ENCODE data around the gene MYMK.

The MYMK gene

DNA sequence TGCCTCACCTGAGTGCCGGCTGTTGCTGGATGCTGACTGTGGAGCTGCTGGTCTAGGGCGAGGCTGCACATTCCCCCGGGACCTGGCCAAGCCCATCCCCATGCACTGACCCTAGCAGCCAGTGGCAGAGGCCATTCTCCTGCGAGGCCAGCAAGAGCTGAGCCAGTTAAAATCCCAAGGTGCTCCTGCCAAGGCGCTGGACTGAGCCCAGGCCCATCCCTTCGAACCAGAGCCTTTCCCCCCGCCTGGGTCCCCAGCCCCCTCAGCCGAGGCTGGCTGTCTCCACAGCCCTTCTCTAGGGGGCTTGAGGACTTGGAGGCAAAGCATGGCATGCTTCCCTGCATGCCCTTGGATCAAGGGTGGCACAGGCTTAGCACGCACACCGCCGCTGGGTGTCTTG lies 11.3 kb upstream of the MYMK start:
- Histone ChIP-seq H4K20me1 (ENCODE audit: insufficient read depth) (no peaks in the 10 kb centered on the region), H3K79me2 (ENCODE audit: insufficient read depth, low read depth) (no peaks in the 10 kb centered on the region), H3K4me2 (no peak overlapping the region), H3K4me3 (IDR thresholded peaks at IDR 0.05; ENCODE audit: insufficient read depth, low read depth, low read length) (no peak overlapping the region), H2AFZ (ENCODE audit: low read depth) (no peak overlapping the region), H3K27ac (no peak overlapping the region), H3K27me3 (ENCODE audit: insufficient read depth, low read depth) (peaks cover 90% of the 10 kb centered on the region), H3K9ac (no peak overlapping the region), H3K4me1 (ENCODE audit: low read depth, poor library complexity, severe bottlenecking) (no peaks in the 10 kb centered on the region), H3K36me3 (ENCODE audit: insufficient read depth) (no peaks in the 10 kb centered on the region)
- no peak for TF ChIP-seq CTCF (conservative IDR thresholded peaks at IDR 0.05; ENCODE audit: low read depth, low read length)

GRCh38 chr9:133535306-133535877 lies 10.6 kb upstream of the MYMK start:
- Histone ChIP-seq H3K27me3 (ENCODE audit: insufficient read depth, low read depth) (peaks cover 91% of the 10 kb centered on the region), H3K9ac (no peak overlapping the region), H3K79me2 (ENCODE audit: insufficient read depth, low read depth) (no peaks in the 10 kb centered on the region), H4K20me1 (ENCODE audit: insufficient read depth) (no peaks in the 10 kb centered on the region), H2AFZ (ENCODE audit: low read depth) (no peak overlapping the region), H3K4me1 (ENCODE audit: low read depth, poor library complexity, severe bottlenecking) (no peaks in the 10 kb centered on the region), H3K4me3 (IDR thresholded peaks at IDR 0.05; ENCODE audit: insufficient read depth, low read depth, low read length) (no peak overlapping the region), H3K4me2 (no peak overlapping the region), H3K27ac (no peak overlapping the region), H3K36me3 (ENCODE audit: insufficient read depth) (no peaks in the 10 kb centered on the region)
- TF ChIP-seq CTCF (conservative IDR thresholded peaks at IDR 0.05; ENCODE audit: low read depth, low read length), result no peak

GRCh38 chr9:133534346-133535291 lies 9.9 kb upstream of the MYMK start, which contains the start of gene ADAMTSL2:
Gene ADAMTSL2, plus strand, starts transcription at chr9:133534704. Its CDS starts 2,009 bp downstream, at chr9:133536713.
- H3K27me3 ChIP-seq (ENCODE audit: insufficient read depth, low read depth), result peaks cover 91% of the 10 kb centered on the region
- no peak within 1 kb of the TSS for H3K4me3 ChIP-seq (IDR thresholded peaks at IDR 0.05; ENCODE audit: insufficient read depth, low read depth, low read length)
- no peak for TF ChIP-seq CTCF (conservative IDR thresholded peaks at IDR 0.05; ENCODE audit: low read depth, low read length)
- no peak within 1 kb of the TSS for H3K4me2 ChIP-seq
- no peaks in the 10 kb centered on the region for H3K4me1 ChIP-seq (ENCODE audit: low read depth, poor library complexity, severe bottlenecking)
- no peak within 1 kb of the TSS for H2AFZ ChIP-seq (ENCODE audit: low read depth)
- H3K9ac ChIP-seq, result no peak within 1 kb of the TSS
- H3K79me2 ChIP-seq (ENCODE audit: insufficient read depth, low read depth), result no peaks in the 10 kb centered on the region
- H3K27ac ChIP-seq, result no peak within 1 kb of the TSS
- H4K20me1 ChIP-seq (ENCODE audit: insufficient read depth), result no peaks in the 10 kb centered on the region
- no peaks in the 10 kb centered on the region for H3K36me3 ChIP-seq (ENCODE audit: insufficient read depth)

DNA sequence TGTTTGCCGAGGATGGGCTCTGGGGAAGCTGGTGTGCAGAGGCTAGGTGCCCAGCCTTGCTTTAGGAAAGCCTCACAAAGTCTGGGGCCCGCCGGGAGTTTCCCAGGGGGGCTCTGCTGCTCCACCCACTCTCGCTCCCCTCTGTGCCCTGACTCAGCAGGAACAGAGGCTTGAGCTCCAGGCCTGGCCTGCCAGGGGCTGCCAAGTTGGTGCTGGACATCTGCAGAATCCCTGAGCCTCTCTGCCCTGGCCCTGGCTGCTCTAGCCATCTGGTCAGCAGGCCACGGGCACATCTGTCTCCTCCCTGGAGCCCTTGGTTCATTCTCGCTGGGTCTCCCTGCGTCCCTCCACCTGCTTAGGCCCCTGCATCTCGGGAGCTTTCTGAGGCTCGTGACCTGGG lies 9.1 kb upstream of the MYMK start:
- H4K20me1 ChIP-seq (ENCODE audit: insufficient read depth), result no peaks in the 10 kb centered on the region
- peaks cover 91% of the 10 kb centered on the region for H3K27me3 ChIP-seq (ENCODE audit: insufficient read depth, low read depth)
- no peaks in the 10 kb centered on the region for H3K79me2 ChIP-seq (ENCODE audit: insufficient read depth, low read depth)
- no peak overlapping the region for H3K9ac ChIP-seq
- H2AFZ ChIP-seq (ENCODE audit: low read depth), result no peak overlapping the region
- H3K4me3 ChIP-seq (IDR thresholded peaks at IDR 0.05; ENCODE audit: insufficient read depth, low read depth, low read length), result no peak overlapping the region
- TF ChIP-seq CTCF (conservative IDR thresholded peaks at IDR 0.05; ENCODE audit: low read depth, low read length), result no peak
- H3K36me3 ChIP-seq (ENCODE audit: insufficient read depth), result no peaks in the 10 kb centered on the region
- no peak overlapping the region for H3K27ac ChIP-seq
- H3K4me1 ChIP-seq (ENCODE audit: low read depth, poor library complexity, severe bottlenecking), result no peaks in the 10 kb centered on the region
- no peak overlapping the region for H3K4me2 ChIP-seq
